CD14-positive monocyte (primary cell): Measurements from ENCODE around the gene FYTTD1. TPM values are rescaled to one million over a fixed set of nuclear protein-coding genes. Genes with fewer than 3 reads are reported as not detected.

Experiments
- DNase-seq, 3 donors: peaks; one replicate each; pipeline ENCODE4 v3.0.0-alpha.2; 2011 to 2022
- H2AFZ ChIP-seq: 2 replicates; pipeline ENCODE4 v1.6.0; 2012; ENCODE audit warnings: mild to moderate bottlenecking, low read depth, low read length, inconsistent platforms; ENCODE audit not compliant: insufficient read depth, poor library complexity, severe bottlenecking
- H3K27ac ChIP-seq, 2 donors: 1 replicate in 1 of 2; 2 replicates in 1 of 2; pipeline ENCODE4 v1.5.1; 2012 to 2013; ENCODE audit warnings: low read length in 2 of 2, control low read depth in 1 of 2, inconsistent platforms in 1 of 2, low read depth in 1 of 2, mild to moderate bottlenecking in 1 of 2
- H3K27me3 ChIP-seq, 2 donors: one replicate each; pipeline versions ENCODE4 v1.6.0 to v1.6.1; 2011 to 2013; ENCODE audit warnings: low read length in 2 of 2; ENCODE audit not compliant: control insufficient read depth in 2 of 2, insufficient read depth in 2 of 2
- H3K36me3 ChIP-seq, 2 donors: replicated peaks in 1 of 2; 1 replicate in 1 of 2; 2 replicates in 1 of 2; pipeline versions ENCODE4 v1.5.1 to v1.6.1; 2012 to 2013; ENCODE audit warnings: low read length in 2 of 2, control low read depth in 1 of 2, inconsistent platforms in 1 of 2, mild to moderate bottlenecking in 1 of 2; ENCODE audit not compliant: insufficient read depth in 2 of 2, control insufficient read depth in 1 of 2
- H3K4me1 ChIP-seq, 2 donors: 1 replicate in 1 of 2; 2 replicates in 1 of 2; pipeline versions ENCODE4 v1.5.1 to v1.6.1; 2012 to 2013; ENCODE audit warnings: low read length in 2 of 2, control low read depth in 1 of 2, inconsistent platforms in 1 of 2, mild to moderate bottlenecking in 1 of 2, moderate library complexity in 1 of 2; ENCODE audit not compliant: insufficient read depth in 2 of 2, control insufficient read depth in 1 of 2
- H3K4me2 ChIP-seq: replicated peaks from 2 replicates; pipeline ENCODE3; 2012; ENCODE audit warnings: low read length, moderate library complexity, mild to moderate bottlenecking; ENCODE audit not compliant: poor library complexity, severe bottlenecking; ENCODE audit errors: extremely low read depth
- H3K4me3 ChIP-seq, 3 experiments: fragments of 200-600 bp in 1 of 3; sonication (generic) in 1 of 3; replicated peaks in 1 of 3; 1 replicate in 2 of 3; 2 replicates in 1 of 3; pipeline ENCODE4 v1.5.1; 2011 to 2013; ENCODE audit warnings: low read length in 3 of 3, mild to moderate bottlenecking in 3 of 3, control low read depth in 2 of 3, low read depth in 2 of 3, inconsistent platforms in 1 of 3, moderate library complexity in 1 of 3
- H3K79me2 ChIP-seq: 2 replicates; pipeline ENCODE4 v1.6.0; 2012; ENCODE audit warnings: mild to moderate bottlenecking, control low read depth, inconsistent platforms, low read length, moderate library complexity; ENCODE audit not compliant: insufficient read depth
- H3K9ac ChIP-seq: 2 replicates; pipeline ENCODE4 v1.6.0; 2017; ENCODE audit warnings: low read length, mild to moderate bottlenecking; ENCODE audit not compliant: insufficient read depth, poor library complexity, severe bottlenecking
- H3K9me3 ChIP-seq, 2 donors: replicated peaks in 1 of 2; 1 replicate in 1 of 2; 2 replicates in 1 of 2; pipeline versions ENCODE4 v1.5.1 to v1.6.1; 2012 to 2013; ENCODE audit warnings: low read length in 2 of 2, control low read depth in 1 of 2; ENCODE audit not compliant: control insufficient read depth in 1 of 2, insufficient read depth in 1 of 2
- H4K20me1 ChIP-seq: 2 replicates; pipeline ENCODE4 v1.6.0; 2012; ENCODE audit warnings: mild to moderate bottlenecking, low read length, control low read depth, moderate library complexity; ENCODE audit not compliant: insufficient read depth
- H3K27ac Mint-ChIP-seq, 7 donors: one replicate each; pipeline ENCODE4 v1.8.0; 2020; ENCODE audit warnings: mild to moderate bottlenecking in 7 of 7, mixed read lengths in 7 of 7, moderate library complexity in 6 of 7, inconsistent platforms in 2 of 7
- H3K27me3 Mint-ChIP-seq, 3 donors: one replicate each; pipeline ENCODE4 v1.8.0; 2021 to 2022; ENCODE audit warnings: low read depth in 3 of 3, mild to moderate bottlenecking in 3 of 3, mixed read lengths in 3 of 3, moderate library complexity in 3 of 3, inconsistent platforms in 1 of 3
- H3K36me3 Mint-ChIP-seq, 2 donors: one replicate each; pipeline ENCODE4 v1.8.0; 2020; ENCODE audit warnings: mixed read lengths in 2 of 2, inconsistent platforms in 1 of 2, mild to moderate bottlenecking in 1 of 2
- H3K4me1 Mint-ChIP-seq: one replicate; pipeline ENCODE4 v1.8.0; 2020; ENCODE audit warnings: mild to moderate bottlenecking, mixed read lengths
- H3K4me3 Mint-ChIP-seq, 2 donors: one replicate each; pipeline ENCODE4 v1.8.0; 2020; ENCODE audit warnings: mild to moderate bottlenecking in 2 of 2, mixed read lengths in 2 of 2, moderate library complexity in 1 of 2
- H3K9me3 Mint-ChIP-seq, 7 donors: one replicate each; pipeline ENCODE4 v1.8.0; 2020 to 2022; ENCODE audit warnings: mixed read lengths in 7 of 7, mild to moderate bottlenecking in 6 of 7, moderate library complexity in 6 of 7, inconsistent platforms in 2 of 7
- WGBS: methylation state at CpG from one replicate; pipeline ENCODE4 v1.1.5; 2013; ENCODE audit warnings: missing lambda C conversion rate; ENCODE audit not compliant: insufficient coverage; 5-methylcytosine and 5-hydroxymethylcytosine counted together
- intact Hi-C, 2 donors: fragments of 100-400 bp; cut with micrococcal nuclease; formaldehyde crosslinking; loops; one replicate each; pipeline versions ENCODE4 v1.15.0 to v1.15.1; 2023
- polyA plus RNA-seq, 3 donors: library from polyadenylated mRNA; depleted of rRNA in 1 of 3; unstranded in 2 of 3; stranded (reverse) in 1 of 3; fragments of 300-500 nt in 2 of 3; fragments of >200 nt in 1 of 3; fragmentation: Illumina TruSeq in 2 of 3; gene quantifications; 1 replicate in 2 of 3; 2 replicates in 1 of 3; pipeline ENCODE4 v1.2.3, GENCODE V29; 2012 to 2021
- TF ChIP-seq, protein P1 (sequence below): fragments of 200-600 bp; IDR thresholded peaks from one replicate; pipeline ENCODE4 v1.8.0; 2022; ENCODE audit warnings: antibody characterized with exemption, mild to moderate bottlenecking

FYTTD1 gene
- polyA plus RNA-seq, 3 donors: 11.5 to 73.2 (median 59.4) TPM

DNA sequence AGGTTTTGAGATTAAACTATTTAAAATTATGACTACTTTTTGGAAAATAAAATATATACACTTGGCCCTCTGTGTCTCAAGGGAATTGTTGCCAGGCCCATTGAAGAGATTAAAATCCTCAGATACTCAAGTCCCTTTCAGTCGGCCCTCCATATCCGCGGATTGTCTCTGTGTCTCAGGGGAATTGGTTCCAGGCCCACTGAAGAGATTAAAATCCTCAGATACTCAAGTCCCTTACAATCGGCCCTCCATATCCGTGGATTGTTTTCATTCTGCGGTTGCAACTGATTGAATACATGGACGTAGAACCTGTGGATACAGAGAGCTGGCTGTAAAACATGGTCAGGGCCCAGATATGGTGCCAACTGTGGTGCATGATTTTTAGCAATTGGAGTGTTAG lies 25.6 kb downstream of the FYTTD1 start:
- H3K27me3 ChIP-seq: no peaks in the 10 kb centered on the region
- intact Hi-C loops: no loop called here
- no peak overlapping the region for H3K4me3 Mint-ChIP-seq
- H3K4me2 ChIP-seq: no peak overlapping the region
- no peaks in the 10 kb centered on the region for H4K20me1 ChIP-seq
- H3K9me3 Mint-ChIP-seq: peaks cover 0 to 3% (median 0%) of the 10 kb centered on the region in 7 donors
- H3K4me1 ChIP-seq: no peaks in the 10 kb centered on the region
- no peak overlapping the region for H3K27ac ChIP-seq
- no peak overlapping the region for H2AFZ ChIP-seq
- H3K36me3 ChIP-seq: peaks cover 90 to 96% of the 10 kb centered on the region in 2 donors
- H3K4me3 ChIP-seq: no peak overlapping the region
- peak overlapping the region in 1 of 7 donors; percentile 27 for H3K27ac Mint-ChIP-seq
- 100% methylated on average over 5 of the region's 7 CpGs for WGBS
- no peak overlapping the region for H3K9ac ChIP-seq
- peaks cover 77 to 94% of the 10 kb centered on the region in 2 donors for H3K36me3 Mint-ChIP-seq
- TF ChIP-seq, protein P1, sequence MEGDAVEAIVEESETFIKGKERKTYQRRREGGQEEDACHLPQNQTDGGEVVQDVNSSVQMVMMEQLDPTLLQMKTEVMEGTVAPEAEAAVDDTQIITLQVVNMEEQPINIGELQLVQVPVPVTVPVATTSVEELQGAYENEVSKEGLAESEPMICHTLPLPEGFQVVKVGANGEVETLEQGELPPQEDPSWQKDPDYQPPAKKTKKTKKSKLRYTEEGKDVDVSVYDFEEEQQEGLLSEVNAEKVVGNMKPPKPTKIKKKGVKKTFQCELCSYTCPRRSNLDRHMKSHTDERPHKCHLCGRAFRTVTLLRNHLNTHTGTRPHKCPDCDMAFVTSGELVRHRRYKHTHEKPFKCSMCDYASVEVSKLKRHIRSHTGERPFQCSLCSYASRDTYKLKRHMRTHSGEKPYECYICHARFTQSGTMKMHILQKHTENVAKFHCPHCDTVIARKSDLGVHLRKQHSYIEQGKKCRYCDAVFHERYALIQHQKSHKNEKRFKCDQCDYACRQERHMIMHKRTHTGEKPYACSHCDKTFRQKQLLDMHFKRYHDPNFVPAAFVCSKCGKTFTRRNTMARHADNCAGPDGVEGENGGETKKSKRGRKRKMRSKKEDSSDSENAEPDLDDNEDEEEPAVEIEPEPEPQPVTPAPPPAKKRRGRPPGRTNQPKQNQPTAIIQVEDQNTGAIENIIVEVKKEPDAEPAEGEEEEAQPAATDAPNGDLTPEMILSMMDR: no peak
- no peaks in the 10 kb centered on the region for H3K4me1 Mint-ChIP-seq
- no peaks in the 10 kb centered on the region for H3K79me2 ChIP-seq
- H3K27me3 Mint-ChIP-seq: no peaks in the 10 kb centered on the region
- no peaks in the 10 kb centered on the region for H3K9me3 ChIP-seq
- DNase-seq: no peak

DNA sequence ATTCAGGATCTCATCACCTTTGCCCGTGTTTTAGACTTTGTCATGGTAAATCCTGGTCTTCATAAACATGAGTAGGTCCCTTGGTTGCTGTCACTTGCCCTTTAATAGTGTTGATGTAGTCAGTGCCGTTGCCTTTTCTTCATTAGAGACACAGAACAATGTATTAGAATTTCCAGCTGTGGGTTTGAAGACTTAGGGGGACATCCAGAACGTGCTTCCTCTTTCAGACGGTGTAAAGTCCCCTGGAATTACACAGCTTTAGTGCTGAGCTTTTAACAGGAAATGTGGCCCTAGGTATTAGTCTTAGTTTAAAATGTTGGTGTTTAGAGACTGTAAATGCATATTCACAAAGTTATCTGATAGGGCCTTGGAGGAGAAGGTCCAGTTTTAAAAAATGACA lies 32.5 kb downstream of the FYTTD1 start:
- Mint-ChIP-seq H3K9me3 (peaks cover 0 to 2% (median 0%) of the 10 kb centered on the region in 7 donors), H3K4me3 (no peak overlapping the region), H3K27ac (no peak overlapping the region), H3K36me3 (peaks cover 48 to 62% of the 10 kb centered on the region in 2 donors), H3K4me1 (no peaks in the 10 kb centered on the region), H3K27me3 (no peaks in the 10 kb centered on the region)
- H3K4me1 ChIP-seq: no peaks in the 10 kb centered on the region
- TF ChIP-seq, protein P1: no peak
- H3K4me3 ChIP-seq: no peak overlapping the region
- H2AFZ ChIP-seq: no peak overlapping the region
- peaks cover 62 to 79% of the 10 kb centered on the region in 2 donors for H3K36me3 ChIP-seq
- H3K9ac ChIP-seq: no peak overlapping the region
- WGBS: 33% methylated on average over 3 of the region's 4 CpGs
- H3K4me2 ChIP-seq: no peak overlapping the region
- no peak overlapping the region for H3K27ac ChIP-seq
- no peaks in the 10 kb centered on the region for H3K79me2 ChIP-seq
- H3K9me3 ChIP-seq: no peaks in the 10 kb centered on the region
- DNase-seq: peak in 1 of 3 donors; percentile 40
- no peaks in the 10 kb centered on the region for H4K20me1 ChIP-seq
- intact Hi-C loops: no loop called here
- H3K27me3 ChIP-seq: no peaks in the 10 kb centered on the region
